Colonic mucosa (tissue), 4 donors: ENCODE data around the gene SAMD4A. TPM values are rescaled to one million over a fixed set of nuclear protein-coding genes. Genes with fewer than 3 reads are reported as not detected.

ENCODE experiments used
- DNase-seq: peaks from one replicate; pipeline ENCODE4 v3.0.0-alpha.2; 2020
- H3K27ac ChIP-seq: fragments of 200-600 bp; one replicate; pipeline ENCODE4 v1.8.0; 2021
- H3K27me3 ChIP-seq: fragments of 200-600 bp; one replicate; pipeline ENCODE4 v1.8.0; 2021
- H3K36me3 ChIP-seq: fragments of 200-600 bp; one replicate; pipeline ENCODE4 v1.8.0; 2021
- H3K4me1 ChIP-seq: fragments of 200-600 bp; one replicate; pipeline ENCODE4 v1.8.0; 2021; ENCODE audit warnings: mild to moderate bottlenecking
- H3K4me3 ChIP-seq: fragments of 200-600 bp; one replicate; pipeline ENCODE4 v1.8.0; 2021
- H3K9ac ChIP-seq, 2 donors: one replicate each; pipeline ENCODE4 v1.7.0; 2013; ENCODE audit warnings: control low read depth in 2 of 2, low read depth in 2 of 2, low read length in 2 of 2
- H3K9me3 ChIP-seq: fragments of 200-600 bp; one replicate; pipeline ENCODE4 v1.8.0; 2021
- intact Hi-C: fragments of 100-400 bp; cut with DNase I; formaldehyde crosslinking; loops from one replicate; pipeline ENCODE4 v1.14.1; 2022
- total RNA-seq, 2 donors: library from RNA; stranded (reverse); fragmentation: NEBNext Ultra II Directional in 1 of 2; extraction: Animal tissue kit (Norgen Biotek cat#: 25700) in 1 of 2; gene quantifications; one replicate each; pipeline ENCODE4 v1.2.1, GENCODE V29; 2021
- TF ChIP-seq, protein P1 (sequence below): fragments of 200-600 bp; IDR thresholded peaks from one replicate; pipeline ENCODE4 v1.8.0; 2022; ENCODE audit warnings: antibody characterized with exemption, mild to moderate bottlenecking
- donor health status: healthy.
- donor health status: DM: no; HTN: no; CAD: no.
- donor health status: DM: no; HTN: no; CAD: no.

The SAMD4A gene
- total RNA-seq, 2 donors from 2014 or later, result 5.6 to 31.3 TPM

DNA sequence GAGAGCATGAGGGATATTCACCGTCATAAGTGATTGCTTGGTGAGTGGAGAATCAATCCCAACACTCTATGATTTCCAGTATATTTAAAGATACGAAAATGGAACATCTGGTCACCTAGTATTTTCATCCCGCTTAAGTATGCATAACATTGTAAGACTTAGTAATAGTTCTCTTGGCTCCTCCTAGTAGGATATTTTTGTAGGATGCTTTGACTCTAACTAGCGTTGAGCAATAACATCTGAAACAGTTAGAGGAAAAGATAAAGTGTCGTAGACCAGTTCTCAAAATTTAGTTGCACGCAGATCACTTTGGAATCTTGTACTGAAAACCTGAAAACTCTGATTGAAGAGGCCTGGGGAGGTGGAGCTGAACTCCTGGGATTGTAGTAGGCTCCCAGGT lies 7.6 kb downstream of the SAMD4A start:
- Histone ChIP-seq H3K9ac (no peak overlapping the region), H3K9me3 (no peaks in the 10 kb centered on the region), H3K4me3 (no peak overlapping the region), H3K36me3 (no peaks in the 10 kb centered on the region), H3K27me3 (no peaks in the 10 kb centered on the region), H3K27ac (no peak overlapping the region), H3K4me1 (no peaks in the 10 kb centered on the region)
- DNase-seq, result no peak
- TF ChIP-seq, protein P1, sequence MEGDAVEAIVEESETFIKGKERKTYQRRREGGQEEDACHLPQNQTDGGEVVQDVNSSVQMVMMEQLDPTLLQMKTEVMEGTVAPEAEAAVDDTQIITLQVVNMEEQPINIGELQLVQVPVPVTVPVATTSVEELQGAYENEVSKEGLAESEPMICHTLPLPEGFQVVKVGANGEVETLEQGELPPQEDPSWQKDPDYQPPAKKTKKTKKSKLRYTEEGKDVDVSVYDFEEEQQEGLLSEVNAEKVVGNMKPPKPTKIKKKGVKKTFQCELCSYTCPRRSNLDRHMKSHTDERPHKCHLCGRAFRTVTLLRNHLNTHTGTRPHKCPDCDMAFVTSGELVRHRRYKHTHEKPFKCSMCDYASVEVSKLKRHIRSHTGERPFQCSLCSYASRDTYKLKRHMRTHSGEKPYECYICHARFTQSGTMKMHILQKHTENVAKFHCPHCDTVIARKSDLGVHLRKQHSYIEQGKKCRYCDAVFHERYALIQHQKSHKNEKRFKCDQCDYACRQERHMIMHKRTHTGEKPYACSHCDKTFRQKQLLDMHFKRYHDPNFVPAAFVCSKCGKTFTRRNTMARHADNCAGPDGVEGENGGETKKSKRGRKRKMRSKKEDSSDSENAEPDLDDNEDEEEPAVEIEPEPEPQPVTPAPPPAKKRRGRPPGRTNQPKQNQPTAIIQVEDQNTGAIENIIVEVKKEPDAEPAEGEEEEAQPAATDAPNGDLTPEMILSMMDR, result no peak
- intact Hi-C loops, result no loop called here

- Histone ChIP-seq H3K9me3 (no peaks in the 10 kb centered on the region), H3K4me1 (no peaks in the 10 kb centered on the region), H3K27ac (no peak overlapping the region), H3K9ac (no peak overlapping the region), H3K4me3 (no peak overlapping the region), H3K27me3 (no peaks in the 10 kb centered on the region), H3K36me3 (no peaks in the 10 kb centered on the region)
- no peak for DNase-seq
- intact Hi-C loops, result no loop called here
- TF ChIP-seq, protein P1, result no peak
These were observed 10.6 kb downstream of the SAMD4A start for GRCh38 chr14:54577494-54577893.

GRCh38 chr14:54577977-54578376 lies 11.0 kb downstream of the SAMD4A start:
- Histone ChIP-seq H3K36me3 (no peaks in the 10 kb centered on the region), H3K9ac (no peak overlapping the region), H3K4me3 (no peak overlapping the region), H3K27ac (no peak overlapping the region), H3K4me1 (no peaks in the 10 kb centered on the region), H3K9me3 (no peaks in the 10 kb centered on the region), H3K27me3 (no peaks in the 10 kb centered on the region)
- intact Hi-C loops, result no loop called here
- no peak for DNase-seq
- TF ChIP-seq, protein P1, result no peak

DNA sequence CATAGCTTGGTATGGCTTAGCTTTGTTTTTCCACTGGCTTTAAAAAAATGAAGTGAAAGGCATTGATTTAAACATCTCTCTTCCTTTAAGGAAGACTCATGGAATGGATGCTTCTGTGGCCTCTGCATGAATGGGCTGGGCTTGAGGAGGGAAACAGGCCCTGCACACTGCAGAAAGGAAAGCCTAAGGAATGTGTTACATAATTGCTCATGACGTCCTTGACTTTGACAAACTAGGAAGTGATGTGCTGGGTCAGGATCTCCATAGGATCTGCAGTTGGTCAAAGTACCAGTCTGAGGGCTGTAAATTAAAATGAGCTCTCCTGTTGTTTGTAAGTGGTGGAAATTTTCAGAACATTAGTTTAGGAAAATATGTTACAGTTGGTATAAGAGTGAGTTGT lies 12.7 kb downstream of the SAMD4A start:
- intact Hi-C loops, result no loop called here
- H3K27me3 ChIP-seq, result no peaks in the 10 kb centered on the region
- H3K4me1 ChIP-seq, result no peaks in the 10 kb centered on the region
- no peaks in the 10 kb centered on the region for H3K36me3 ChIP-seq
- H3K9ac ChIP-seq, result no peak overlapping the region
- no peak overlapping the region for H3K27ac ChIP-seq
- DNase-seq, result no peak
- no peaks in the 10 kb centered on the region for H3K9me3 ChIP-seq
- TF ChIP-seq, protein P1, result no peak
- no peak overlapping the region for H3K4me3 ChIP-seq

DNA sequence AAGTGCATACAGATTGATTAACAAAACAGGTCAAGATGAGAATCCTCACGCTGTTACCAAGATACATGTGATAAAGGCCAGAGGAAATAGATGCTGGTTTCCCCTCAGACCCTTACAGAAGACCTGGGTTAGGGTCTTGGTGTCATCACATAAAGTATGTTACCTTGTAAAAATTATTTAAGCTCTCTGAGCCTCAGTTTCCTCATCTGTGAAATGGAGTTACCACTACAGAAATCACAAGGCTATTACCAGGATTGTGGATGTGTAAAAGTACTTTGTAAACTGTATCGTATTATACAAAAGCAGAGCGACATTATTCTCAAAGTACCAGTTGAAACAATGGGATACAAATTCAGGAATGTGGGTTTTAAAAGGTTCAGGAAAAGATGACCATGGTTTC lies 14.0 kb downstream of the SAMD4A start:
- H3K4me1 ChIP-seq, result no peaks in the 10 kb centered on the region
- no peaks in the 10 kb centered on the region for H3K27me3 ChIP-seq
- no peaks in the 10 kb centered on the region for H3K36me3 ChIP-seq
- H3K9me3 ChIP-seq, result no peaks in the 10 kb centered on the region
- H3K4me3 ChIP-seq, result no peak overlapping the region
- TF ChIP-seq, protein P1, result no peak
- no peak for DNase-seq
- no peak overlapping the region for H3K9ac ChIP-seq
- intact Hi-C loops, result no loop called here
- no peak overlapping the region for H3K27ac ChIP-seq

GRCh38 chr14:54582334-54582733 lies 15.4 kb downstream of the SAMD4A start:
- intact Hi-C loops, result no loop called here
- no peak for DNase-seq
- H3K27me3 ChIP-seq, result no peaks in the 10 kb centered on the region
- H3K4me1 ChIP-seq, result no peaks in the 10 kb centered on the region
- TF ChIP-seq, protein P1, result no peak
- H3K27ac ChIP-seq, result no peak overlapping the region
- H3K36me3 ChIP-seq, result no peaks in the 10 kb centered on the region
- H3K9ac ChIP-seq, result no peak overlapping the region
- no peaks in the 10 kb centered on the region for H3K9me3 ChIP-seq
- no peak overlapping the region for H3K4me3 ChIP-seq
